Neural progenitor cell (in vitro differentiated cells): Measurements from ENCODE around the gene SF3A1. TPM values are rescaled to one million over a fixed set of nuclear protein-coding genes. Genes with fewer than 3 reads are reported as not detected.
A peak's percentile ranks its signal among the peaks of the same experiment; 100 is the strongest.

Source experiments
- DNase-seq: peaks from one replicate; pipeline ENCODE4 v3.0.0-alpha.2; 2016; ENCODE audit warnings: low spot score
- H2AFZ ChIP-seq: fragments of 200-600 bp; sonication (generic); replicated peaks from 2 replicates; pipeline ENCODE4 v1.6.1; 2016; ENCODE audit warnings: antibody characterized with exemption
- H3F3A ChIP-seq: fragments of 200-600 bp; sonication (generic); 2 replicates; pipeline ENCODE4 v1.6.1; 2016; ENCODE audit warnings: antibody characterized with exemption, low read depth
- H3K27ac ChIP-seq: fragments of 200-600 bp; sonication (generic); 2 replicates; pipeline ENCODE4 v1.5.1; 2016; ENCODE audit warnings: mild to moderate bottlenecking
- H3K27me3 ChIP-seq: fragments of 200-600 bp; sonication (generic); 2 replicates; pipeline ENCODE4 v1.6.1; 2016; ENCODE audit warnings: mild to moderate bottlenecking, moderate library complexity
- H3K36me3 ChIP-seq: fragments of 200-600 bp; sonication (generic); 2 replicates; pipeline ENCODE4 v1.5.1; 2016
- H3K4me1 ChIP-seq: fragments of 200-600 bp; sonication (generic); 2 replicates; pipeline ENCODE4 v1.6.1; 2016; ENCODE audit warnings: mixed run types
- H3K4me2 ChIP-seq: fragments of 200-600 bp; sonication (generic); 2 replicates; pipeline ENCODE4 v1.6.1; 2016
- H3K4me3 ChIP-seq: fragments of 200-600 bp; sonication (generic); 2 replicates; pipeline ENCODE4 v1.5.1; 2016
- H3K79me2 ChIP-seq: fragments of 200-600 bp; sonication (generic); 2 replicates; pipeline ENCODE4 v1.6.1; 2016; ENCODE audit warnings: low read depth
- H3K9ac ChIP-seq: fragments of 200-600 bp; sonication (generic); 2 replicates; pipeline ENCODE4 v1.6.1; 2016
- H3K9me3 ChIP-seq: fragments of 200-600 bp; sonication (generic); 2 replicates; pipeline ENCODE4 v1.5.1; 2016; ENCODE audit warnings: low read depth
- H4K20me1 ChIP-seq: fragments of 200-600 bp; sonication (generic); 2 replicates; pipeline ENCODE4 v1.6.1; 2016; ENCODE audit warnings: low read depth
- H3K27ac Mint-ChIP-seq: 3 replicates; pipeline ENCODE4 v1.8.0; 2021; ENCODE audit warnings: mixed read lengths
- H3K27me3 Mint-ChIP-seq: 2 replicates; pipeline ENCODE4 v1.8.0; 2022; ENCODE audit warnings: low read depth, mild to moderate bottlenecking, inconsistent platforms, moderate library complexity, mixed read lengths; ENCODE audit not compliant: insufficient read depth
- H3K36me3 Mint-ChIP-seq: 3 replicates; pipeline ENCODE4 v1.8.0; 2021; ENCODE audit warnings: mixed read lengths
- H3K4me1 Mint-ChIP-seq: 3 replicates; pipeline ENCODE4 v1.8.0; 2021; ENCODE audit warnings: mixed read lengths
- H3K4me3 Mint-ChIP-seq: 3 replicates; pipeline ENCODE4 v1.8.0; 2021; ENCODE audit warnings: mild to moderate bottlenecking, moderate library complexity, mixed read lengths
- H3K9me3 Mint-ChIP-seq: 3 replicates; pipeline ENCODE4 v1.8.0; 2020; ENCODE audit warnings: mixed read lengths
- CTCF ChIP-seq: fragments of 200-600 bp; sonication (generic); IDR thresholded peaks from 2 replicates; pipeline ENCODE4 v1.5.1; 2017; ENCODE audit warnings: antibody characterized with exemption, mild to moderate bottlenecking
- EZH2 ChIP-seq: fragments of 200-600 bp; sonication (generic); IDR thresholded peaks from 2 replicates; pipeline ENCODE4 v1.6.1; 2017; ENCODE audit warnings: antibody characterized with exemption, mild to moderate bottlenecking, moderate library complexity
- EZH2phosphoT487 ChIP-seq: fragments of 200-600 bp; sonication (generic); IDR thresholded peaks from 2 replicates; pipeline ENCODE4 v1.6.1; 2017; ENCODE audit warnings: antibody characterized with exemption
- total RNA-seq: library from RNA; depleted of rRNA; stranded (reverse); fragments of >200 nt; gene quantifications from 2 replicates; pipeline ENCODE4 v1.2.3, GENCODE V29; 2015; ENCODE audit warnings: low replicate concordance

SF3A1 gene
- total RNA-seq, 1 donor from 2014 or later = 29.2 TPM

- Mint-ChIP-seq H3K27me3 (peaks cover 8% of the 10 kb centered on the region), H3K27ac (no peak overlapping the region), H3K4me1 (peaks cover 13% of the 10 kb centered on the region), H3K36me3 (peaks cover 9% of the 10 kb centered on the region), H3K9me3 (no peaks in the 10 kb centered on the region), H3K4me3 (no peak overlapping the region)
- Histone ChIP-seq H3K36me3 (no peaks in the 10 kb centered on the region), H3K27ac (no peak overlapping the region), H3K79me2 (no peaks in the 10 kb centered on the region), H3F3A (no peaks in the 10 kb centered on the region), H3K4me3 (no peak overlapping the region), H2AFZ (no peak overlapping the region), H3K4me1 (no peaks in the 10 kb centered on the region), H4K20me1 (no peaks in the 10 kb centered on the region), H3K9me3 (no peaks in the 10 kb centered on the region), H3K4me2 (no peak overlapping the region), H3K9ac (no peak overlapping the region), H3K27me3 (no peaks in the 10 kb centered on the region)
- no peak for DNase-seq
- TF ChIP-seq EZH2phosphoT487 (no peak), CTCF (no peak), EZH2 (no peak)
These were observed 14.0 kb upstream of the SF3A1 start for GRCh38 chr22:30370641-30371230.

- Mint-ChIP-seq H3K4me1 (peaks cover 13% of the 10 kb centered on the region), H3K36me3 (peaks cover 9% of the 10 kb centered on the region), H3K9me3 (no peaks in the 10 kb centered on the region), H3K4me3 (no peak overlapping the region), H3K27ac (peak overlapping the region; percentile 78), H3K27me3 (peaks cover 8% of the 10 kb centered on the region)
- H3K79me2 ChIP-seq = no peaks in the 10 kb centered on the region
- H3K36me3 ChIP-seq = no peaks in the 10 kb centered on the region
- H3K27ac ChIP-seq = no peak overlapping the region
- no peaks in the 10 kb centered on the region for H4K20me1 ChIP-seq
- no peak for DNase-seq
- no peaks in the 10 kb centered on the region for H3K9me3 ChIP-seq
- no peak overlapping the region for H3K9ac ChIP-seq
- TF ChIP-seq CTCF (no peak), EZH2phosphoT487 (no peak), EZH2 (no peak)
- no peaks in the 10 kb centered on the region for H3K4me1 ChIP-seq
- no peaks in the 10 kb centered on the region for H3F3A ChIP-seq
- H3K4me2 ChIP-seq = no peak overlapping the region
- H3K27me3 ChIP-seq = no peaks in the 10 kb centered on the region
- H3K4me3 ChIP-seq = no peak overlapping the region
- no peak overlapping the region for H2AFZ ChIP-seq
These were observed 11.7 kb upstream of the SF3A1 start for GRCh38 chr22:30368420-30368819.

- no peaks in the 10 kb centered on the region for H3K36me3 ChIP-seq
- H3K27me3 ChIP-seq = no peaks in the 10 kb centered on the region
- H3K27ac ChIP-seq = no peak overlapping the region
- H3K79me2 ChIP-seq = no peaks in the 10 kb centered on the region
- Mint-ChIP-seq H3K27me3 (peaks cover under 1% of the 10 kb centered on the region), H3K4me1 (peaks cover 6% of the 10 kb centered on the region), H3K27ac (no peak overlapping the region), H3K36me3 (peaks cover 9% of the 10 kb centered on the region), H3K4me3 (no peak overlapping the region), H3K9me3 (no peaks in the 10 kb centered on the region)
- H3K4me1 ChIP-seq = no peaks in the 10 kb centered on the region
- H3F3A ChIP-seq = no peaks in the 10 kb centered on the region
- no peak overlapping the region for H3K4me3 ChIP-seq
- H3K9me3 ChIP-seq = no peaks in the 10 kb centered on the region
- DNase-seq = no peak
- no peak overlapping the region for H3K4me2 ChIP-seq
- H4K20me1 ChIP-seq = no peaks in the 10 kb centered on the region
- H2AFZ ChIP-seq = no peak overlapping the region
- no peak overlapping the region for H3K9ac ChIP-seq
- no peak for TF ChIP-seq CTCF
- TF ChIP-seq EZH2 = no peak
- no peak for TF ChIP-seq EZH2phosphoT487
These were observed 9.2 kb upstream of the SF3A1 start for GRCh38 chr22:30365891-30366290.
